ENCODE results near the gene ATAD3C.
"Not testable (repeated sequence)": the region's sequence is repeated elsewhere in the genome, so short reads cannot be mapped to it uniquely, and the experiment has no call there.

Gene ATAD3C

GRCh38 chr1:1472053-1472876 is 22.8 kb downstream of the ATAD3C start:
- not testable (repeated sequence) for DNase-seq (ENCODE audit: low read depth, low spot score)

GRCh38 chr1:1476011-1476410 is 26.5 kb downstream of the ATAD3C start:
- not testable (repeated sequence) for DNase-seq (ENCODE audit: low read depth, low spot score)

GRCh38 chr1:1477206-1477605 is 27.7 kb downstream of the ATAD3C start:
- DNase-seq (ENCODE audit: low read depth, low spot score) = no peak

DNA sequence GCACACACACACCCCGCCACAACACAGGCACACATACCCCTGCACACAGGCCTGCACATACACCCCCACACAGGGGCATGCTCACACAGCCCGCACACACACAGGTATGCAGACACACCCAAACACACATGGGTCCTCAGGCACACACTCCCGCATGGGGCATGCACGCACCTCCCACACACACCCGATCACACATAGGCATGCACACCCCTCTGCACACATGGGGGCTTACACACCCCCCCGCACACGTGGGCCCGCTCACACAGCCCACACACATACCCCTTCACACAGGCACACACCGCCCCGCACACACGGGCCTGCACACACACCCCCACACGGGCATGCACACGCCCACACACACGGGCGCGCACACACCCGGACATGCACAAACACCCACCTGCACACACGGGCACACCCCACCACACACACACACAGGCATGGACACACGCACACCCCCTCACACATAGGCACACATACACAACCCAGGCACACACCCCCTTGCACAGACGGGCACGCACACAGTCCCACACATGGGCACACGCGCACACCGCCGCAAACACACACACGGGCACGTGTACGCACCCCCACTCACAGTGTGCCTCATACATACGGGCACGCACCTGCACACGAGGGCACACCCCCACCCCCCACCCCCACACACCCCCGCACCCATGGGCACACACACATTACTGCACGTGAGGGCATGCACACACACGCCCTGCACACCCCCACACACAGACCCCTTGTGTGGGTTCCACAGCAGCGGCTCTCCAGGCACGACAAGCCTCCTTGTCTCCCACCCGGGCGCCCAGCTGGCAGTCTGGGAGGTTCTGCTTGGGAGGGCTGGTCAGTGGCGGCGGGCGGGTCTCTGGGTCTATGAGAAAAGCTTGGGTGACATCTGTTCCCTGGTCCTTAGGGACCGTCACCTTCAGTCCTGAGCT is 30.3 kb downstream of the ATAD3C start:
- no peak for DNase-seq (ENCODE audit: low read depth, low spot score)

GRCh38 chr1:1480488-1480867 is 31.0 kb downstream of the ATAD3C start:
- DNase-seq (ENCODE audit: low read depth, low spot score) = not testable (repeated sequence)

DNA sequence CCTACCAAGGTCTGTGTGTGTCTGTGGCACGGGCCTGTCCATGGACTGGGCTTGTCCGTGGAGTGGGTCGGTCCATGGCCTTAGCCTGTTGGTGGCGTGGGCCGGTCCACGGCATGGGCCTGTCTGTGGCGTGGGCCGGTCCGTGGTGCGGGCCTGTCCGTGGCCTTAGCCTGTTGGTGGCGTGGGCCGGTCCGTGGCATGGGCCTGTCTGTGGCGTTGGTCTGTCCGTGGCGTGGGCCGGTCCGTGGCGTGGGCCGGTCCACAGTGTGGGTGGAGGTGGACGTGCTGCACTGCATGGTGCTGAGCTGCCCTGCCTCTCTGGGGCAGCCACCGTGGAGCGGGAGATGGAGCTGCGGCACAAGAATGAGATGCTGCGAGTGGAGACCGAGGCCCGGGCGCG is 32.3 kb downstream of the ATAD3C start:
- not testable (repeated sequence) for DNase-seq (ENCODE audit: low read depth, low spot score)

GRCh38 chr1:1482856-1483255 is 33.4 kb downstream of the ATAD3C start:
- no peak for DNase-seq (ENCODE audit: low read depth, low spot score)

GRCh38 chr1:1483714-1484113 is 34.2 kb downstream of the ATAD3C start:
- DNase-seq (ENCODE audit: low read depth, low spot score) = no peak

- not testable (repeated sequence) for DNase-seq (ENCODE audit: low read depth, low spot score)
Measured at GRCh38 chr1:1484976-1485750, 35.7 kb downstream of the ATAD3C start.

DNA sequence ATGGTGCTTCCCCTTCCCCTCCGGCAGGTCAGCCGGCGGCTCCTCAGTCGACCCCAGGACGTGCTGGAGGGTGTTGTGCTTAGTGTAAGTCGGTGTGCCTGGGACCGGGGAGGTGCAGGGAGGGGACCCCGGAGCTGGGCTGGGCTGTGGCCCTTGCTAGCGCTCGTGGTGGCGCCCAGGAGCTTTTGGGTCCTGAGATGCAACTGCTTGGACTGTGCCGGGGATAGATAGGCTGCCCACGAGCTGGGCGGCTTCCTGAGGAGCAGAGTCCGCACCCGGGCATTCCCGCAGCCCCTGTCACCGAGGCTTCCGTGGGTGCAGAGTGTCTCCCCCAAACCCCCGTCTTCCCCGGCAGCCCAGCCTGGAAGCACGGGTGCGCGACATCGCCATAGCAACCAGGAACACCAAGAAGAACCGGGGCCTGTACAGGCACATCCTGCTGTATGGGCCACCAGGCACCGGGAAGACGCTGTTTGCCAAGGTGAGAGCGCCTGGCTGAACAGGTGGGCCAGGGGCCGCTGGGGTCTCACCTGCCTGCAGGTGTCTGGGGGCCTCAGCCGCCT is 36.3 kb downstream of the ATAD3C start:
- DNase-seq (ENCODE audit: low read depth, low spot score) = not testable (repeated sequence)

GRCh38 chr1:1487701-1488100 is 38.2 kb downstream of the ATAD3C start:
- DNase-seq (ENCODE audit: low read depth, low spot score) = no peak

- DNase-seq (ENCODE audit: low read depth, low spot score) = no peak
Measured at GRCh38 chr1:1489231-1489630, 39.7 kb downstream of the ATAD3C start.

DNA sequence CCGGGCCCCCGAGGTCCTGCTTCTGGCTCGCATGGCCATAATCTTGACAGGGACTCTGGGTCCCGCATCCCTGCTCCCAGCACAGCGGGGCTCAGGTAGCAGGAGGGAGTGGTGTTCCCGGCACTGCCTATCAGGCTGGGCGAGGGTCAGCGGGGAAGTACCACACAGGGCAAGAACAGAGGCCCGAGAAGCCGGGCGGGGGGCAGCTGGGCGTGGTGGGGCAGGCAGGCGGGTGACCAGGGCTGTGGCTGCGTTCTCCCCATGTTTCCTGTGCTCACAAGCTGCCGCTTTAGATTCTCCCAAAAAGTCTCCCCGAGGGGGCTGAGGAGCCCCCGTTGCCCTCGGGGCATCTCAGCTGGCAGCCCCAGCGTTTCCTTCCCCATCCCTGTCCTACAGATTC is 40.4 kb downstream of the ATAD3C start:
- DNase-seq (ENCODE audit: low read depth, low spot score) = no peak

DNA sequence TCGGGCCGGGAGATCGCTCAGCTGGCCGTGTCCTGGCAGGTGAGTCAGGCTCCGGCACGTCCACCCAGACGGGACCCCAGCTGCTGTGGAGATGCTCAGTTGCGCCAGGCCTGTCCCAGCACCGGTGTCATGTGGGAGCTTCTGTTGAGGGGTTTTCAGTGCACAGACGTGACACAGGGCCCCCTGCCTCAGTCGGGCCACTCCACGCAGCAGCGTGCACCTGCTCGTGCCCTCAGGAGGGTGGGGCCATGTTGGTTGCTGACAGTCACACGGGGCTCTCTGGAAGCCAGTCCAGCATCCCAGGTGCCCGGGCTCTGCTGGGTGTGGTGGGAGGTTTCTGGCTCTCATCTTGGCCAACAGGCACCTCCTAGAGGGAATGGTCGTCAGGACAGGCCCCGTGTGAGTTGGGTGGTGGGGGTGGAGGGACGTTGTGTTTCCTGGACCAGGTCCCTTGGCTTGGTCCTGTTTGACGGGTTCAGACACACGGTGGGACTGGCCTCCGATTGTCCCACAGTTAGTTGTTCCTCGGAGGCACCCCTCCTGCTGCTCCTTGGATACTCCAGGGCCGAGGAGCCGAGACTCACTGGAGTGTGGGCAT is 41.2 kb downstream of the ATAD3C start:
- DNase-seq (ENCODE audit: low read depth, low spot score) = no peak

GRCh38 chr1:1491601-1492000 is 42.1 kb downstream of the ATAD3C start:
- no peak for DNase-seq (ENCODE audit: low read depth, low spot score)

- DNase-seq (ENCODE audit: low read depth, low spot score) = not testable (repeated sequence)
Measured at GRCh38 chr1:1494311-1494710, 44.8 kb downstream of the ATAD3C start.

- not testable (repeated sequence) for DNase-seq (ENCODE audit: low read depth, low spot score)
Measured at GRCh38 chr1:1495461-1495975, 46.0 kb downstream of the ATAD3C start.

DNA sequence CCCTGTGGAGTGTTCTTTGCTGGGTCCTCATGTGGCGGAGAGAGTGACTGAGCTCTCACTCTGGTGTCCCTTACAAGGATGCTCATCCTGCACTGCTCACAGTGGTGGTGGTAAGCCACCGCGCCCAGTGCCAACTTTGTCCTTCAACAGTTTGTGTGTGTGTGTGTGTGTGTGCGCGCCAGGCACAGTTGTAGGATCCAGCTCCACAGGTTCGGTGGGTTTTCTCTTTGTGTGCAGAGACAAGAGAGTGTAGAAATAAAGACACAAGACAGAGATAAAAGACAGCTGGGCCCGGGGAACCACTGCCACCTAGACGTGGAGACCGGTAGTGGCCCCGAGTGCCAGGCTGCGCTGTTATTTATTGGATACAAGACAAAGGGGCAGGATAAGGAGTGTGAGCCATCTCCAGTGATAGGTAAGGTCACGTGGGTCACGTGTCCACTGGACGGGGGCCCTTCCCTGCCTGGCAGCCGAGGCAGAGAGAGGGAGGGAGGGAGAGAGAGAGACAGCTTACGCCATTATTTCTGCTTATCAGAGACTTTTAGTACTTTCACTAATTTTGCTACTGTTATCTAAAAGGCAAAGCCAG is 55.4 kb downstream of the ATAD3C start:
- DNase-seq (ENCODE audit: low read depth, low spot score) = peak; percentile 47

DNA sequence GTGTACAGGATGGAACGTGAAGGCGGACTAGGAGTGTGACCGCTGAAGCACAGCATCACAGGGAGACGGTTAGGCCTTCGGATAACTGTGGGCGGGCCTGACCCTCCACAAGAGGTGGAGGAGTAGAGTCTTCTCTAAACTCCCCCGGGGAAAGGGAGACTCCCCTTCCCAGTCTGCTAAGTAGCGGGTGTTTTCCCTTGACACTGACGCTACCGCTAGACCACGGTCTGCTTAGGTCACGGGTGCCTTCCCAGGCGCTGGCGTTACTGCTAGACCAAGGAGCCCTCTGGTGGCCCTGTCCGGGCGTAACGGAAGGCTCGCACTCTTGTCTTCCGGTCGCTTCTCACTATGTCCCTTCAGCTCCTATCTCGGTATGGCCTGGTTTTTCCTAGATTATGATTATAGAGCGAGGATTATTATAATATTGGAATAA is 55.9 kb downstream of the ATAD3C start:
- DNase-seq (ENCODE audit: low read depth, low spot score) = not testable (repeated sequence)

- not testable (repeated sequence) for DNase-seq (ENCODE audit: low read depth, low spot score)
Measured at GRCh38 chr1:1505801-1506200, 56.3 kb downstream of the ATAD3C start.
